ENCODE results near the gene AWAT1. TPM values are rescaled to one million over a fixed set of nuclear protein-coding genes. Genes with fewer than 3 reads are reported as not detected.
"Not testable (repeated sequence)": the region's sequence is repeated elsewhere in the genome, so short reads cannot be mapped to it uniquely, and the experiment has no call there.

Gene AWAT1
- polyA plus RNA-seq (2012; ENCODE audit: low read depth, missing spikeins): not detected

GRCh38 chrX:70234355-70234754 is at the start of gene AWAT1:
Gene AWAT1 (plus strand): TSS chrX:70234655. CDS start chrX:70234696, 41 bp downstream.
- FAIRE-seq (no peak), DNase-seq (ENCODE audit: insufficient read length, low spot score) (no peak)
- no peak for TF ChIP-seq POLR2A (IDR thresholded peaks at IDR 0.05; ENCODE audit: low read depth, low read length)
- TF ChIP-seq POLR2AphosphoS5 (IDR thresholded peaks at IDR 0.05; ENCODE audit: low read depth, low read length): no peak
- TF ChIP-seq SPI1 (IDR thresholded peaks at IDR 0.05; ENCODE audit: low read depth, low read length): no peak
- TF ChIP-seq TAF1 (IDR thresholded peaks at IDR 0.05; ENCODE audit: low read depth, low read length): no peak
- TF ChIP-seq PAX5 (IDR thresholded peaks at IDR 0.05; ENCODE audit: insufficient read depth, low read length, severe bottlenecking): no peak
- TF ChIP-seq POU2F2 (IDR thresholded peaks at IDR 0.05; ENCODE audit: low read depth, low read length): no peak

GRCh38 chrX:70190225-70190624 is 44.2 kb upstream of the AWAT1 start:
- TF ChIP-seq PAX5 (IDR thresholded peaks at IDR 0.05; ENCODE audit: insufficient read depth, low read length, severe bottlenecking) (no peak), SPI1 (IDR thresholded peaks at IDR 0.05; ENCODE audit: low read depth, low read length) (no peak), POLR2A (IDR thresholded peaks at IDR 0.05; ENCODE audit: low read depth, low read length) (no peak), POU2F2 (IDR thresholded peaks at IDR 0.05; ENCODE audit: low read depth, low read length) (no peak), TAF1 (IDR thresholded peaks at IDR 0.05; ENCODE audit: low read depth, low read length) (no peak), POLR2AphosphoS5 (IDR thresholded peaks at IDR 0.05; ENCODE audit: low read depth, low read length) (no peak)
- FAIRE-seq (no peak), DNase-seq (ENCODE audit: insufficient read length, low spot score) (no peak)

GRCh38 chrX:70196961-70197720 is 37.3 kb upstream of the AWAT1 start:
- no peak for TF ChIP-seq PAX5 (IDR thresholded peaks at IDR 0.05; ENCODE audit: insufficient read depth, low read length, severe bottlenecking)
- no peak for TF ChIP-seq TAF1 (IDR thresholded peaks at IDR 0.05; ENCODE audit: low read depth, low read length)
- TF ChIP-seq SPI1 (IDR thresholded peaks at IDR 0.05; ENCODE audit: low read depth, low read length): no peak
- no peak for TF ChIP-seq POLR2A (IDR thresholded peaks at IDR 0.05; ENCODE audit: low read depth, low read length)
- TF ChIP-seq POLR2AphosphoS5 (IDR thresholded peaks at IDR 0.05; ENCODE audit: low read depth, low read length): no peak
- TF ChIP-seq POU2F2 (IDR thresholded peaks at IDR 0.05; ENCODE audit: low read depth, low read length): no peak
- DNase-seq (ENCODE audit: insufficient read length, low spot score) (peak; percentile 11), FAIRE-seq (peak; percentile 68)

- DNase-seq (ENCODE audit: insufficient read length, low spot score): no peak
- no peak for TF ChIP-seq PAX5 (IDR thresholded peaks at IDR 0.05; ENCODE audit: insufficient read depth, low read length, severe bottlenecking)
- no peak for TF ChIP-seq TAF1 (IDR thresholded peaks at IDR 0.05; ENCODE audit: low read depth, low read length)
- no peak for TF ChIP-seq POLR2AphosphoS5 (IDR thresholded peaks at IDR 0.05; ENCODE audit: low read depth, low read length)
- no peak for TF ChIP-seq SPI1 (IDR thresholded peaks at IDR 0.05; ENCODE audit: low read depth, low read length)
- TF ChIP-seq POU2F2 (IDR thresholded peaks at IDR 0.05; ENCODE audit: low read depth, low read length): no peak
- no peak for TF ChIP-seq POLR2A (IDR thresholded peaks at IDR 0.05; ENCODE audit: low read depth, low read length)
- FAIRE-seq: no peak
Observed at GRCh38 chrX:70201732-70202131, 32.7 kb upstream of the AWAT1 start.

- FAIRE-seq: no peak
- TF ChIP-seq POU2F2 (IDR thresholded peaks at IDR 0.05; ENCODE audit: low read depth, low read length): no peak
- no peak for TF ChIP-seq SPI1 (IDR thresholded peaks at IDR 0.05; ENCODE audit: low read depth, low read length)
- no peak for TF ChIP-seq TAF1 (IDR thresholded peaks at IDR 0.05; ENCODE audit: low read depth, low read length)
- no peak for TF ChIP-seq PAX5 (IDR thresholded peaks at IDR 0.05; ENCODE audit: insufficient read depth, low read length, severe bottlenecking)
- TF ChIP-seq POLR2AphosphoS5 (IDR thresholded peaks at IDR 0.05; ENCODE audit: low read depth, low read length): no peak
- TF ChIP-seq POLR2A (IDR thresholded peaks at IDR 0.05; ENCODE audit: low read depth, low read length): no peak
- no peak for DNase-seq (ENCODE audit: insufficient read length, low spot score)
Observed at GRCh38 chrX:70208479-70208878, 26.0 kb upstream of the AWAT1 start.

GRCh38 chrX:70209570-70209969 is 24.9 kb upstream of the AWAT1 start:
- DNase-seq (ENCODE audit: insufficient read length, low spot score); FAIRE-seq: not testable (repeated sequence)

GRCh38 chrX:70219938-70220764 is 14.3 kb upstream of the AWAT1 start:
- no peak for FAIRE-seq
- TF ChIP-seq TAF1 (IDR thresholded peaks at IDR 0.05; ENCODE audit: low read depth, low read length) (no peak), POU2F2 (IDR thresholded peaks at IDR 0.05; ENCODE audit: low read depth, low read length) (no peak), PAX5 (IDR thresholded peaks at IDR 0.05; ENCODE audit: insufficient read depth, low read length, severe bottlenecking) (no peak), POLR2AphosphoS5 (IDR thresholded peaks at IDR 0.05; ENCODE audit: low read depth, low read length) (no peak), POLR2A (IDR thresholded peaks at IDR 0.05; ENCODE audit: low read depth, low read length) (no peak), SPI1 (IDR thresholded peaks at IDR 0.05; ENCODE audit: low read depth, low read length) (no peak)
- no peak for DNase-seq (ENCODE audit: insufficient read length, low spot score)

GRCh38 chrX:70226048-70226447 is 8.4 kb upstream of the AWAT1 start:
- no peak for FAIRE-seq
- TF ChIP-seq POU2F2 (IDR thresholded peaks at IDR 0.05; ENCODE audit: low read depth, low read length) (no peak), TAF1 (IDR thresholded peaks at IDR 0.05; ENCODE audit: low read depth, low read length) (no peak)
- DNase-seq (ENCODE audit: insufficient read length, low spot score): no peak

GRCh38 chrX:70226687-70227086 is 7.8 kb upstream of the AWAT1 start:
- DNase-seq (ENCODE audit: insufficient read length, low spot score) (no peak), FAIRE-seq (no peak)
- no peak for TF ChIP-seq TAF1 (IDR thresholded peaks at IDR 0.05; ENCODE audit: low read depth, low read length)
- no peak for TF ChIP-seq PAX5 (IDR thresholded peaks at IDR 0.05; ENCODE audit: insufficient read depth, low read length, severe bottlenecking)
- no peak for TF ChIP-seq POU2F2 (IDR thresholded peaks at IDR 0.05; ENCODE audit: low read depth, low read length)
- no peak for TF ChIP-seq POLR2A (IDR thresholded peaks at IDR 0.05; ENCODE audit: low read depth, low read length)
- TF ChIP-seq POLR2AphosphoS5 (IDR thresholded peaks at IDR 0.05; ENCODE audit: low read depth, low read length): no peak
- TF ChIP-seq SPI1 (IDR thresholded peaks at IDR 0.05; ENCODE audit: low read depth, low read length): no peak

All from GM12891 (cell line).